HG03097 (cell line): Measurements from ENCODE around the gene PRICKLE1.
"Not testable (repeated sequence)": the region's sequence is repeated elsewhere in the genome, so short reads cannot be mapped to it uniquely, and the experiment has no call there.

Source experiments
- ATAC-seq: cut with Tn5 transposase; IDR thresholded peaks from one replicate; pipeline ENCODE4 v1.9.1; 2021; ENCODE audit not compliant: unreplicated experiment, low FRiP score

PRICKLE1 gene

DNA sequence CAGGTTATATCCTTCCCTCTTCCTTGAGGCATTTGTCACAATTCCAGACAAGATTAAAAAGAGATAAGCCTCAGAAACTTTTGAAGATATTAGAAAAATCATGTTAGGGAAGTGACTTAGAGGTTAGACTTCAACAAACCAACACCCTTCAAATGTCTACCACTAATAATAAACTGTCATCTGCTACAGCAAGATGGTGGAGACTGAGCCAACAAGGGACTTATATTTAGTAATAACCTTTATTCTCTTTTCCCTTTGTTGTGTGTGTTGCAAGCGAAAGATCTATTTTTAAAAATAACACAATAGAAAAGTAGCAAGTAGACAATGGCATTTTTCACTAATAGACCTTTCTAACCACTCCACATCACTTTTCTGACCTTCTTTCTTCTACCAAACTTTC is 28.6 kb downstream of the PRICKLE1 start:
- ATAC-seq = no peak

DNA sequence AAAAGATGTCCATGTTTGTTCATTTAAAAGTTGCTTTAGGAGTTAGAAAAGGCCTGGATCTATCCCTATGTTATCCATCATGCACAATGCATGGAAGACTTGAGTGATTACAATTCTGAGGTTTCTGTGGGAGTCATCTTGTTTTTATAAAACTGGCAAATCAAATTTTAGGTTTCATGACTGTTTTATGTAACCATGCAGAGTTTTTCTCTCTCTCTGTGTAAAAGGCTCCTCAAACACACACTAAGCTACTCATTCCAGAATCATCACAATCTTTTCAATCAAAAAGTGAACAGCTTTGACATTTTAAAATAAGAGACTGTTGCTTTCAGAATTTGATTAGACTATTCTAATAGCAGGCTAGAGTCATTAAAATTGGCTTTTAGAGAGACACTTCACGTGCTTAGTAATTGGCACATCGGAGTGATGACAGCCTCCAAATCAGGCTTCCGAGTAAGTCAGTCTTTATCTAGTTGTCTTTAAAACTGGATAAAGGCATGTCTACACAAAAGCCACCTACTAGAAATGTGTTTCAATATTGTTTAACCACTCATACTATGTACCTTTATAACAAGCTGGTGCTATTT is 31.9 kb downstream of the PRICKLE1 start:
- ATAC-seq = no peak

DNA sequence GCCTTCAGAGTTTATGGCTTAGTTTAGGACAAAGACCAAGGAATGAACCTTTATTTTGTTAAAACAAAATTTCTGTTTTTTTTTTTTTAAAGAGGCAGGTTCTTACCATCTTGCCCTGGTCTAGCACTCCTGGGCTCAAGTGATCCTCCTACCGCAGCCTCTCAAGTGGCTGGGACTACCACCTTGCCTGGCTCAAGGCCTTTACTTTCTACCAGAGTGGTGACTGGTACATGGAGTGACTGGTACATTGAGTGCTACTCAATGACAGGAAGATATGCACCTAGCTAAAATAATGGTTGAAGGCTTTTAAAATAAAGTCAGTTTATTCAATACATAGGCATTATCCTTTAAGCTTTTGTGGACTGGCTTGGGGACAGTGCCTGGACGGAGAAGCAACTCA is 32.6 kb downstream of the PRICKLE1 start:
- ATAC-seq = no peak

DNA sequence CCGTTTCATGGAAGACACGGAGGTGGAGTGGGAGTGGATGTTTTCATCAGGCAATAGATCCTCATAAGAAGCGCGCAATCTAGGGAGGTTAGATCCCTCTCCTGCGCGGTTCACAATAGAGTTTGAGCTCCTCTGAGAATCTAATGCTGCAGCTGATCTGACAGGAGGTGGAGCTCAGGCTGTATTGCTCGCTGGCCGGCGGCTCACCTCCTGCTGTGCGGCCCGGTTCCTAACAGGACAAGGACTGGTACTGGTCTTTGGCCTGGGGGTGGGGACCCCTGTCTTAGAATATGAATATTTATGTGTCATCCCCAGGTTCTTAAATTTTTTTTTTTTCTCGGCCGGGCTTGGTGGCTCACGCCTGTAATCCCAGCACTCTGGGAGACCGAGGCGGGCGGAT is 36.7 kb downstream of the PRICKLE1 start:
- no peak for ATAC-seq

DNA sequence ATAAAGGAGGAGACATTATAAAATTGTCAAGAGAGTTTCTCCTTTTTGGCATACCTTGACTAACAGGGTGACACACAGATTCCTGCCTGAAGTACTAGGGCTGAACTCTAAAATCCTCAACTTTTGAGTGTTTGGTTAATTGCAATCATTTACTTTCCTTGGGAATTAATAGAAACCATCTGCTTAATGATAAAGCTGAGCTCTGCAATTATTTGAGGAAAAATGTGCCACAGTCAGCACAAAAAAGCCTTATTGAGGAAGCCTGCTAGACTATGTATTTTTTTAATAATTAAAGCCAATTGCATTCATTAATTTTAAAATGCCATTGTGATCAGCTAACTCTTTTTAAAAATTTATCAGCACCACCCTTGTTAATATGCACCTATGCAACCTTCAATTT is 38.7 kb downstream of the PRICKLE1 start:
- no peak for ATAC-seq

DNA sequence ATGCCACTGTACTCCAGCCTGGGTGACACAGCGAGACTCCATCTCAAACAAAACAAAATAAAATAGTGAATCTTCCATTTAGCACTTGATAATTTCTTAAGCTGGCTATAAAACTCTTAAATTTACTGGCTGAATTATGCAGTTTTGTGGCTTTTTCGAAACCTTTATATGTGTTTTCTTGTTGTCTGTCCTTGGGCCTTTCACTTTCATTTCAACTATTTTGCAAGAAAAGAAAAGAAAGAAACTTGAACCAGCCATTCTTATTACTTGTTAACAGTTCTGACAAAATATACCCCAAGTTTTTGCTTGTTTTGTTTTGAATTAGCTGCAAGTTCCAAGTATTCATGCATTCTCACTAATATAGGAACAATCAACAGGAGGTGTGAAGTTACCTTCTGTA is 42.8 kb downstream of the PRICKLE1 start:
- no peak for ATAC-seq

DNA sequence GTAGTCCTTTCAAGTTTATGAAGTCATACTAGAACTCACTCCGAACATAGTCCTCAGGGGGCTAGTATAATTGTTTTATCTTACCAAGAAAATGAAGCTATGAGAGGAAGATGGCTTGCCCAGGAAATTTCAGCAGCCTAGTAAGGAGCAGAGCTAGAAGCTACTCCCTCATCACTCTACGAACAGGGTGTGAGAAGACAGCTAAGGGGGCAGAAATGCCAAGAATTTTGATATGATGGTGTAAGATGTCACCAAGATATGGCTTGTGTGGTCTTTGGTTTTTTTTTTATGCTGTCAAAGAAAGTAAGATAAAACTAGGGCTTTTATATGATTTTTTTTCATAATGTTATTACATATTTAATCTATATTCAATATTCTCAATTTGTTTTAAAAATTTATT is 47.6 kb downstream of the PRICKLE1 start:
- ATAC-seq = no peak

DNA sequence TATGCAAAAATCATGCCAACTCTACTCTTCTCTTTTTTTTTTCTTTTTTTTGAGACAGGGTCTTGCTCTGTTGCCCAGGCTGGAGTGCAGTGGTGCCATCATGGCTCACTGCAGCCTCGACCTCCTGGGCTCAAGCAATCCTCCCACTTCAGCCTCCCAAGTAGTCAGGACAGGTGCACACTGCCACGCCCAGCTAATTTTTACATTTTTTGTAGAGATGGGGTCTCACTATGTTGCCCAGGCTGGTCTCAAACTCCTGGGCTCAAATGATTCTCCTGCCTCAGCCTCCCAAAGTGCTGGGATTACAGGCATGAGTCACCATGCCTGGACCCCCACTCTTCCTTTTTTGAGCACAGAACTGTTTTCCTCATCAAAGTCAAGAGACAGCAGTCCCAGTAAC is 48.2 kb downstream of the PRICKLE1 start:
- ATAC-seq = not testable (repeated sequence)

DNA sequence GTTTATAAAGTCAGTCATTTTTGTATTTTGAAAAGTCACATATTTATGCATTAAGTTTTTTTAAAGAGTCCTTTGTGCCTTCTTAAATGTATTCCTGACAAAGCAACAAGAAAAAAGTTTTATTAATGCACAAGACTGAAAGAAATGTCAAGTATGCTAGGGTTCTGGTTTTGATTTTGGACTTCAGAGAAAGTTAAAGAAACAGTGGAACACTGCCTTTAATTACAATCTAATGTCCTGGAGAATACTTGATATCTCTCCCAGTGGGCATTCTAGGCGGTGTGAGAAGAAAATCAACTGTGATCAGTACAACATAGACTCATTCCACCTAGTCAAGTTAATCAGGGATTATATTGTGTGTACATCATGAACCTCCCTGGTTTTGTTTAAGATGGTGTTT is 49.9 kb downstream of the PRICKLE1 start:
- no peak for ATAC-seq

DNA sequence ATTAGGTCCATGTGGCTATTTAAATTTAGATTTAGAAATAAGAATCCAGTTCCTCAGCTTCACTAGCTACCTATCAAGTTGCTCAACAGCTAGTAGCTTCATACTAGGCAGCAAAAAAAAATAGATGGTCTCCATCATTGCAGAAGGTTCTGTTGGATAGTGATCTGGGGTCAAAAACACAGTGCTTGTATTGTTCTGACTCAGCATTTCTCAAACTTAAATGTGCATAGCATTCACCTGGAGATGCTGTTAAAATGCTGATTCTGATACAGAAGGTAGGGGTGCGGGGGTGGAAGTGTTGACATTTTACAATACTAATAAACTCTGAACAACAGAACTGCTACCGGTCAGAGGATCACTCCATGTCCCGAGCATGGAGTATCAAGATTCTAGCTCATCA is 51.3 kb downstream of the PRICKLE1 start:
- no peak for ATAC-seq

DNA sequence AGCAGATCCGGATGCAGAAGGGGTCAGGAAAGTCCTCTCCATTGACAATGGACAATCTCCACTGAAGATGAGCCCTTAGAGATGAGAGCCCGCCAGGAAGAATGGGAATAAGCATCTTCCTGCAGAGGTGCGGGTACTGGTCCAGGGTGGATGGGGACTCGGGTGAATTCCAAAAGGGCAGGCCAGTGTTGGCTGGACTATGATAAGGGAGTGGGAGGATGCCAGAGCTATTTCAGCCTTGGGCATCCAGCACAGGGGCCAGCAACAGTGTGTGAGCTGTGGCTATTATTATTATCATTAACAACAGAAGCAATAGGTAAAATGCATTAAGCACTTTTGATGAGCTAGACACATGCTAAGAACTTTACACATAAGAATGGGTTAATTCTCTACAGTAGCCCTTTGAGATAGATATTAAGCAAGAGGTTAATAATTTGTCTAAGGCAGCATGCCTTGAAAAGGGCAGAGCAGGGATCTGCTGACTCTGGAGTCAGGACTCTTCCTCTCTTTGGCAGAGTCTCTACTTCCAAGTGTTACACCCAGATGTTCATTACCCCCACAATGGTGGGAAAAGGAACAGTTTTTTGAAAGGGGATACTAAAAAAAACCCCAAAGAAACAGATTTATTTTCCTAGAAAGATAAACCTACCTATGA is 55.2 kb downstream of the PRICKLE1 start:
- no peak for ATAC-seq

DNA sequence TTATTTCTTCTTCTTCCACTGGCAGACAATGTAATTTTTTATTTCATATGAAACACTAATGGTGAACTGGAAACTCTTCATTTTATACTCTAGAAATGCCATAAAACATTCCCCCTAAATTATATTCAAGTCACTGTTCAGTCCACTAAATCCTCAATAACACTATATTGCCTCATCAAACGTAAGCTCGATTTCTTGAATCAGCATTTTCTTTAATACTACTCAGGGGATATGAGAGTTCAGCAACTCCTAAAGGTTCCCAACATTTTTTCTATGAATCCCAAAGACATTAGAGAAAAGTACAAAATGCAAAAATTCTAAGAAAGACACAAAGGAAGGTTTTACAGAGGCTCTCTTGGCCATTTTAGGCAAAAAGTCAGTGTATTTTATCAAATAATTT is 59.3 kb downstream of the PRICKLE1 start:
- no peak for ATAC-seq

DNA sequence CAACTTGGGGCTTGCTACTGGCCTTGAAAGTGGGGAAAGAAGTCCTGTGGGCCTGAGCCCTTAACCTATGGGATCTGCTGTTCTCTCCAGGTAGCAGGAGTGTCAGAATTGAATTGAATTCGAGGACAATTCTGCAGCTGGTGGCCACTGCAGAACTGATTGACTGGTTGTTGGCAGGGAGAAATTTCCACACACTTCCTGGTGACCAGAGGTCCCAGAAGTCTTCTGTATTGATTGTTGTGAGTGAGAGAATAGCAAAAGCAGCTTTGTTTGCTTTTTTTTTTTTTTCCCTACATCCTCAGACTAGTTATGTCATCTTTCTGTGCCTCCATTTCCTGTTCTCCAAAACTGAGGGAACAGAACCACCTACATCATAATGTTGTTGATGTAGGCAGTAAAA is 64.1 kb downstream of the PRICKLE1 start:
- no peak for ATAC-seq

DNA sequence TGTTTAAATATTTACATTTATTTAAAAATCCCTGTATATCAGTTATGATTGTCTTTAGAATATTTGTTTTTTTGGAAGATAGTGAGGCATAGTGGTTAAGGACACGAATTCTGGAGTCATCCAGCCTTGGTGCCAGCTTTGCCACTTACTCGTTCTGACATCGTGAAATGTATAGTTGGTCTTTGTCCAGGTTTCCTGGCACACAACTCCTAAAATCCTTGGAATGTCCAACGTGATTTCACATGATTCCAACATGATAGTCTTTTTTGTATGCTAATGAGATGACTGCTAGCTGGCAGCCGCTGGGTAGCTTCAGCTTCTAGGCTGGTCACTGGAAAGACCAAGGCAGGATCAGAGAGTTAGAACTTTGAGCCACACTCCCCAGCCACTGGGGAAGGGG is 64.8 kb downstream of the PRICKLE1 start:
- no peak for ATAC-seq

DNA sequence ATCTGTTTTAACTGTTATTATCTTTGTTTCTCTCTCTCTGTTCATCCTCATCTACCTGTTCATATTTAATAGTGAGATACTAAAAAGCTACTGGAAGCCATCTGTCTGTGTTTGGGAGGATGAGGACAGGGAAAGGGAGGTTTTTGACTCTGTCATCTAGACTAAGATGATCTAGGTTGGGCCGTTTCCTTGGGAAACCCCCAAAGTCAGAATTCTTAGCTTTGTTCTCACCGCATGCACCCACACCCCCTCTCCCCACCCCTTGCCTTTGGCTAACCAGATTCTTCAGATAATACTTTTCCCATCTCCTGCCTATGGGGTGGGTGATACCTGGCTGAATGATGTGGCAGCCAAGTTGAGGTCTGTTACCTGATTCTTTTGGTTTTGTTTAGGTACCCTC is 73.0 kb downstream of the PRICKLE1 start:
- no peak for ATAC-seq

DNA sequence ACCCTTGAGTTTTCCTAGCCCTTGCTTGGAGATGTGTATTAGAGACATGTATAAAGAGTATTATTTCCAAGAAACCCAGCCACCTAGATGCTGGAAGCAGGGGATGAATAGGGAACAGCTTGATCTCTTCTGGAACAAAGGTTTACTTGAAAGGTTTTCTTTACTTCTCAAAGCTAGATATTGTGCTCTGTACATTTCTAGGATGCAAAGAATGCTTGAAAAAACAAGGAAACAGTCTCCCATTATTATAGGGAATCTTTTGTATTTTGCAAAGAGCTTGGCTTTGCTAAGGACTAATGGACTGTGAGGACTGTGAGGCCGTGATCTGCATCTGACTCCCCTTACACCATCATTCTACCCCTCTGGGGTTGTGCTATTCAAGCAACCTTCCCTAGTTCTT is 77.9 kb downstream of the PRICKLE1 start:
- ATAC-seq = no peak

DNA sequence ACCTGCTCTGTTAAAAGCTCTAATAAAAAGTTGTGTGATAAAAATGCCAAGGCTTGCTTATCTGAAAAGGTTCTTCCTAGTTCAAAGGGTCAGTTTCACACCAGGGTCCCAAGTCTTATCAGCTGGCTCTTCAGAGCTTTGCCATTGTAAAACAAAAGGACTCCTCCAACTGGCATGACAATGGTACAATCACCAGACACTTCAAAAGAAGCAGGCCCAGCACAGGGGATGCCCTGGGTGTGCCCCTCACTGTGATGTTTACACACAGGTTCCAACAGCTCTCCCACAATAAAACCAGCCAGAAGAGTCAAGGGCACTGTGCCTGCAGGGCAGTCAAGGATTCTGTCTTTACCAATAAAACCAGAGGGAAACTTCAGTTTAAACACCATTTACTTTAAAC is 78.7 kb downstream of the PRICKLE1 start:
- ATAC-seq = no peak

DNA sequence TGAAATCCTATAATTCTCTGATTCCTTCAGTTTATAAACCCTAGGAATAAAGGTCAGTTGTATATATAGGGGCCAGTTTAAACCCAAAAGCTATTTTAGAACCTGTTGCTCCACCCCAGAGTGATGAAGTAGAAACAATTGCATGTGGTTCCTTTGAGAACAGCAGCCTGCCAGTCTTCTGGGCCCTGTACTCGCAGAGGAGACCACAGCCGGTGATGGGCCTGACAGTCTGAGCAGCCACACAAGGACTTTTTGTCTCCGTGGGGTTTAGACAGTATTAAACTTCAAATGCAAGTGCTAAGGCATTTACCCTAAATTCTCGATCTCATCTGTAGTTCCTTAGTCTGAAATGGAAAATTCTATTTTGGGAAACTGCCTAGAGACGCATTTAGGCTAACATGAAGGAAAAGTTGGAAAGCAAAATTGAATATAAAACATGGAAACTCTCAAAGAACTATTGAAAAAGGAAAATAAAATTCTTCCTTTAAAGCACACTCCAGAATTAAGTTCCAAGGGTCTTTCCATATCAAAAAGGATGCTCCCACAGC is 80.6 kb downstream of the PRICKLE1 start:
- ATAC-seq = no peak

DNA sequence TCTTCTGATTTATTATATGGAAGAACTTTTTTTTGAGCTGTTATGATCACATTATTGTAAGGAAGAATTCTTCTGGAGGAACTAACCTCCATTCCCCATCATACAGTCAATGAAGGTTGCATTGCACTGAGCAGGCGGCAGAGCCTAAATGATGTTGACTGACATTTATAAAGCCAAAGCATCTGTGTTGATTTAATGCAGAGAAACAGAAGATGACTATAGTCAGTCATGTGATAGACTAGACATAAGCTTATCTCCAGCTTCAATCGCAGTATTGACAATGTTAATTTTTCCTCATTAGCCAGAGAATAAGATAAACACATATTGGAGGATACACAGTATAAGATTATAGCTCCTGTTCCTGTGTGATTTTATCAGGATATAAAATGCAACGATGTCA is 82.0 kb downstream of the PRICKLE1 start:
- no peak for ATAC-seq

DNA sequence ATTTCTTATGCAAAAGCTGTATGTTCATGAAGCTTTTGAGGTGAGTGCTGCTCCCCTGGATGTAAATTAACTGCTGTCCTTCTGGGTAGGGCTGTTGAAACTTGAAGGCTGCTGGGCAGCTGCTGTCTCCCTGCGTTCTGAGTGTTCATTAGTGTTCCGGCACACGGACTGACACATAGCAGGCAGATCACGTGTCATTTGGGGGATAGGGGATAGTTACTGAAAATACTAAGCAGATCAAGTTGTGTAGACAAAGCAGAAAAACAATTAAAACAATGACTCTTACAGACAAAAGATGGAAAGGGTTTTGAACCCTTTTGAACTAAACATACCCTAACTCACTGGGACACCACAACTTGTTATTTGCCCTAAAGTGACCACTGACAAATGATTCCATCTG is 82.5 kb downstream of the PRICKLE1 start:
- no peak for ATAC-seq

DNA sequence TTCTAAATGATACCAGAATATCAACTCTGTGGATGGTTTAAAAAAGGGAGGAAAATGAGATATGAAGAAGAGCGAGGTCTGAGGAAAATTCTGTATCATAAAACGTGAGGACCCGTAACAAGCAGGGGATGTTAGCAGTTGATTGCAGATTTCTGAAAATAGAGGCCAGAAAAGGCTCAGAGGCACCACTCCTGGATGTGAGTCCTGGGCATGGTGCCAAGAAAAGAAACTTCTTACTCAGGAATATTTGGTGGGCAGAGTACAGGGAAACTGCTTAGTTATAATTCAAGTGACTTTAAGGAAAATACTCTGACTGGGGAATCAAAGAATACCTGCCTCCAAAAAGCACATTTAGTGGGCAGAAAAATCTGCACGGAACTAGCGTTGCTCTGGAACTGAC is 85.5 kb downstream of the PRICKLE1 start:
- ATAC-seq = no peak

DNA sequence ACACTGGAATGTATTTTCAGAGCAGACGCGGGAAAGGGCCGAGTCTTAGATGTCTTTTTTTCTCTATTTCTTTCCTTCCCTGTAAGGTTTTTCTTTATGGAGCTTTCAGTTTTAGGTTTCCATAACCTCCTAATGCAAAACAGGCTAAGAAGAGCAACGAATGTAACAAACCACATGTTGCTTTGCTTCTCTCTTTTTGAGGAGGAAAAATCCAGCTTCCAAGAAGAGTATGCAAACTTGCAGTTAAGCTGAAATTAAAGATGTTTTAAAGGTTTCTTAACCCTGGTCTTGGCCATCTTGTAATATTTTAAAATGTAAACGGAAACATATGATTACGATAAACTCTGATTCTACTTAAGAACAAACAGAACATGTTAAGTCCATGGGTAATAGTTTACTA is 86.9 kb downstream of the PRICKLE1 start:
- ATAC-seq = no peak
